ENCODE measurements around the gene LEKR1.

- TF ChIP-seq CTCF (conservative IDR thresholded peaks at IDR 0.05), result no peak
- no peak for TF ChIP-seq ZFX (IDR thresholded peaks at IDR 0.05)
Observed at GRCh38 chr3:156862338-156862737, 36.2 kb downstream of the LEKR1 start.
